IPS-15b (cell line): Measurements from ENCODE around the gene OTX1.

Source experiments
- H3K27me3 ChIP-seq: one replicate; pipeline ENCODE4 v1.6.1; 2013; ENCODE audit warnings: low read length; ENCODE audit not compliant: control insufficient read depth, insufficient read depth
- H3K36me3 ChIP-seq: one replicate; pipeline ENCODE4 v1.6.1; 2013; ENCODE audit warnings: low read length; ENCODE audit not compliant: control insufficient read depth, insufficient read depth
- H3K4me1 ChIP-seq: one replicate; pipeline ENCODE4 v1.6.1; 2013; ENCODE audit warnings: mild to moderate bottlenecking, low read length; ENCODE audit not compliant: control insufficient read depth, insufficient read depth
- H3K4me3 ChIP-seq: one replicate; pipeline ENCODE4 v1.5.1; 2013; ENCODE audit warnings: low read depth, low read length
- H3K9ac ChIP-seq: one replicate; pipeline ENCODE4 v1.6.1; 2013; ENCODE audit warnings: low read depth, mild to moderate bottlenecking, low read length
- H3K9me3 ChIP-seq: one replicate; pipeline ENCODE4 v1.6.1; 2013; ENCODE audit warnings: mild to moderate bottlenecking, low read length; ENCODE audit not compliant: control insufficient read depth, insufficient read depth

The OTX1 gene

GRCh38 chr2:63047321-63048279, 3.0 kb upstream of the OTX1 start:
- Histone ChIP-seq H3K36me3 (no peaks in the 10 kb centered on the region), H3K4me1 (peaks cover 24% of the 10 kb centered on the region), H3K9ac (no peak overlapping the region), H3K4me3 (peak overlapping the region; percentile 61), H3K9me3 (no peaks in the 10 kb centered on the region), H3K27me3 (peaks cover 69% of the 10 kb centered on the region)

DNA sequence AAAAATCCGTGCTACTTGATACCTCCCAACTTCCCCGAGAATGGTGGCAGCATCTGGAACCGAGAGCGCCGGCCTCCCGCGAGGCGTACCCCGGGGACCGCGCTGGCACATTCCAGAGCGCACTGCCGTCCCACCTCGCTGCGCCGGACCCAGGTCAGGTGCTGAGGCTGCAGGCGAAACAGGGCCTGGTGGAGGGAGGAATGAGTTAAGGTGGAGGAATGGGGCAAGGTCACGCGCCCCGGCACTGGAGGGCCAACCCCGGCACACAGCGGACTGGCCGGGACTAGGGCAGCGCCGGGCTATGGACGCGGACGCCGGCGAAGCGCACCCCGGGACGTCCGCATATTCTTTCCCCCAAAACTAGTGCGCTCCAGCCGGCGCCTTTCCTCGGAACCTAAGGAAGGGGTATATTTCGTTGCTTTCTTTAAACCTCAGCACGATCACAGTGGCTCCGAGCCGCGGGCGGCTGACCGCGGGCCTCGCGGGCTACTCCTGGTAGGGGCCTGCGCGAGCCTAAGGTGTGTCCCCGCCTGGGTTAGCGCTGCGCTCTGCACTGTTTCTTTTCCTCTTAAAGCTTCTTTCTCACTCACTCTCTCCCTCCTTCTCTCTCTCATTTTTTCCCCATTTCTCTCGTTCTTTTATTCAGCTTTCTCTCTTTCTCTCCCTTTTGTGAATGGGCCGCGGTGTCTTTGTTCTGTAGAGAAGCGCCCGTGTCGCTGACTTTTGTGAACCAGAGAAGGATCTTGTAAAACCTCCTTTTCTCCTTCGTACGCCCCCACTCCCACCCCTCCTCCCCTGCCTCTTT, 2.1 kb upstream of the OTX1 start:
- Histone ChIP-seq H3K4me3 (peak overlapping the region; percentile 61), H3K9me3 (no peaks in the 10 kb centered on the region), H3K27me3 (peaks cover 78% of the 10 kb centered on the region), H3K4me1 (peaks cover 21% of the 10 kb centered on the region), H3K9ac (no peak overlapping the region), H3K36me3 (no peaks in the 10 kb centered on the region)

DNA sequence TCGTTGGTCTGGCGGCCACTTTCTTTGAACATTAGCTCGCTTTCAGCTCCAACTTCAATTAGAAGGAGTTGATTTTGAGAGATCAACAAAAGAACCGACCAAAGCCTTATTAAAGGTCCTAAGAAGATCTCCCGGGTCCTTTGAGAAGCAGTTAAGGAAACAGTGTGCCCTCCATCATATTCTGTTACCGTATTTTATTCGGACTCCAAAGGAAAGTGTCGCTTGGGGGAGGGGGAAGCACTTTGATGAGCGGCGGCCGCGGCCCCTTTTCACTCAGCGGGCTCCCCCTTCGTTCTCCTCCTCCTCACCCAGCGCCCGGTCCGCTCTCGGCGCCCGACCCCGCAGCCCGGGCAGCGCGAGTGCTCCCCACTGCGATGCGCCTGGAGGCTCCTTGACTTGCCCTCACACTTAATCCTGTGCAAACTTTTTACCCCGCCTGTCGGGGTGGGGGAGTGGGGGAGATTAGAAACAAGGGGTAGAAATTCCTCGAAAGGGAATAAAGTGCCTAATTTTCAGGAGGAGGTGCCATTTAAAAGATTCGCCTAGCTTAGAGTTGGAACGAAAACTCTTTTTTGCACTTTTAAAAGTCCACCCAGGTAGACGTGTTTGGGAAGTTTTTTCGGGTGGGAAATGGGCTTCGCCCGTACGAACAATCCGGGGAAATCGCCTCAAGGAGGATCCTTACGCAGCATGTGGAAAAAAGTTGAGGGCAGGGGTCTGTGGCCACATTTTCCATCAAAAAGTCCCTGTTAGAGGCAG, 1.2 kb upstream of the OTX1 start:
- Histone ChIP-seq H3K36me3 (no peaks in the 10 kb centered on the region), H3K9me3 (no peaks in the 10 kb centered on the region), H3K9ac (no peak overlapping the region), H3K4me3 (peak overlapping the region; percentile 61), H3K4me1 (peaks cover 22% of the 10 kb centered on the region), H3K27me3 (peaks cover 87% of the 10 kb centered on the region)

- Histone ChIP-seq H3K9ac (no peak overlapping the region), H3K27me3 (peaks cover 92% of the 10 kb centered on the region), H3K36me3 (no peaks in the 10 kb centered on the region), H3K4me1 (peaks cover 27% of the 10 kb centered on the region), H3K4me3 (peak overlapping the region; percentile 61), H3K9me3 (no peaks in the 10 kb centered on the region)
Measured at GRCh38 chr2:63049970-63050333, 678 bp upstream of the OTX1 start.

- Histone ChIP-seq H3K9ac (no peak overlapping the region), H3K4me1 (peaks cover 19% of the 10 kb centered on the region), H3K9me3 (no peaks in the 10 kb centered on the region), H3K36me3 (no peaks in the 10 kb centered on the region), H3K4me3 (peak overlapping the region; percentile 68), H3K27me3 (peaks cover 93% of the 10 kb centered on the region)
Measured at GRCh38 chr2:63051042-63051794, 588 bp downstream of the OTX1 start.

DNA sequence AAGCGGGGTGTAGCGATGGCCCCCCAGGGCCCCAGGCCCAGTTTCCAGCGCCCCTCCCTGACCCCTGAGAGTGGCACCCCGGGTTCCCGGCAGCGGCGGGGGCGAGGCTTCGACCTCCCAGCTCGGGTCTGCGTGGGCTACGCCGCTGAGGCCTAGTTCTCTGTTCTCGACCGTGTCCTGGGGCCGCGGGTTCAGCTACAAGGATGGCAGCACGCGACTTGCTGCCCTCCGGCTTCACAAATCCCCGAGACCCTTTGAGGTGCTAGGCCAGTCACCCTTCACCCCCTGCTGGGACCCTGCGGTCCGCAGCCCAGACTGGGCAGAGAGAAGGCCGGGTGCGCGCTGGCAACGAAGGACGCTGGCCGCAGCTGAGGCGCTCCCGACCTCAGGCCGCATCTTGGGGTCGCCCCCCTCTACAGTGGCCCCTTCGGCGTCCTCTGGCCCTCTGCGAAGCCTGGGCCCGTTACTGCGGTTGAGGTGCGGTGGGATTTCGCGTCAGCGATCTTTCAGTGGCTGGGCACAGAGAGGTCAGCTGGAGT, 1.2 kb downstream of the OTX1 start:
- Histone ChIP-seq H3K4me1 (peaks cover 12% of the 10 kb centered on the region), H3K27me3 (peaks cover 93% of the 10 kb centered on the region), H3K9ac (no peak overlapping the region), H3K36me3 (no peaks in the 10 kb centered on the region), H3K9me3 (no peaks in the 10 kb centered on the region), H3K4me3 (peak overlapping the region; percentile 68)

GRCh38 chr2:63052411-63053080, 1.9 kb downstream of the OTX1 start:
- peak overlapping the region; percentile 68 for H3K4me3 ChIP-seq

DNA sequence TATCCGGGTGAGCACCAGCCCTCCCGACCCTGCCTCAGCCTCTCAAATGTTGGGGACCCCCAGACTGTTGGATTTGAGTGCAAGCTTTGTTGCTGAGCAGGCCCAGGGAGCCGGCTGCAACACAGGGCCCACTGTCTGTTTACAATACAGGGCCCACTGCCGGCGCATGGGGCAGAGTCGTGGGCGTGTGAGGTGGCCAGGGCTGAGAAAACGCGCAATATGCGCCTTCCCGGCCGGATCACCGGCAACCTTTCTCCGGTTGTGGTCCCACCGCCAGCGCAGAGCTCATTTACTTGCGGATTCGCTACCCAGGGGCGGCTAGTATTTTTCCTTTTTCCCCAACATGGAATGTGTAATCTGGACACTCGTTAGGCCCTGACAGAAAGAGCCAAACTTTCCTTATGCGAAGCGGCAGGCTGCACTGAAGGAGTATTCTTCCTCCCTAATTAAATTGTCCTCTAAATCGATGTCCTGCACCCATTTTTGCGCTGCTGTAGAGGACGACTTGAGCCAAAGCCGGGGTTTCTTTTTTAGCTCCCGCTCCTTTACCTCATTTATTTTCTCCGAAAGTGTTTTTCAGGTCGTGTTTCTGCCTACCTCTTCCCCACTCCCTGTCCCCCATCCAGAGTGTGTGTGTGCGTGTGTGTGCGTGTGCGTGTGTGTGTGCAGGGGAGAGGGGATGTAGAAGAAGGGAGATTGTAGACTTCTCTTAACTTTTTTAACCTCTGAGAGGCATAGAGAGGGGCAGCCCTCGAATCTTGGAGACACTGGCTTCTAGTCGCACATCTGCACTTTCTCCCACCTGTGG, 2.7 kb downstream of the OTX1 start:
- Histone ChIP-seq H3K9me3 (no peaks in the 10 kb centered on the region), H3K36me3 (no peaks in the 10 kb centered on the region), H3K9ac (no peak overlapping the region), H3K4me1 (peaks cover 12% of the 10 kb centered on the region), H3K4me3 (peak overlapping the region; percentile 37), H3K27me3 (peaks cover 93% of the 10 kb centered on the region)

More at GRCh38 chr2:63052411-63053080, 1.9 kb downstream of the OTX1 start:
- peaks cover 93% of the 10 kb centered on the region for H3K27me3 ChIP-seq
- no peaks in the 10 kb centered on the region for H3K9me3 ChIP-seq
- peaks cover 9% of the 10 kb centered on the region for H3K4me1 ChIP-seq
- no peak overlapping the region for H3K9ac ChIP-seq
- no peaks in the 10 kb centered on the region for H3K36me3 ChIP-seq

- H3K9ac ChIP-seq: no peak overlapping the region
- H3K27me3 ChIP-seq: peaks cover 93% of the 10 kb centered on the region
- H3K9me3 ChIP-seq: no peaks in the 10 kb centered on the region
- peak overlapping the region; percentile 37 for H3K4me3 ChIP-seq
- H3K36me3 ChIP-seq: no peaks in the 10 kb centered on the region
- peaks cover 16% of the 10 kb centered on the region for H3K4me1 ChIP-seq
Measured at GRCh38 chr2:63053889-63054602, 3.4 kb downstream of the OTX1 start.
